ENCODE data around the gene C9orf153. TPM values are rescaled to one million over a fixed set of nuclear protein-coding genes. Genes with fewer than 3 reads are reported as not detected.

Gene C9orf153
- total RNA-seq, 1 experiment from 2014 or later = not detected

- H3K4me1 ChIP-seq (ENCODE audit: control insufficient read depth in 1 of 2, insufficient read depth in 2 of 2, low read length in 2 of 2) = peaks cover 3 to 8% of the 10 kb centered on the region in 2 experiments; a peak in 3 of 4 replicates
- RAD21 ChIA-PET (ENCODE audit: low non-redundant PET in 1 of 2, low total read pairs in 2 of 2, uncharacterized antibody in 2 of 2, unreplicated experiment in 2 of 2) = no interaction called here
- H3K9me2 ChIP-seq (ENCODE audit: insufficient read depth) = no peaks in the 10 kb centered on the region
- H4K20me1 ChIP-seq (ENCODE audit: insufficient read depth) = no peaks in the 10 kb centered on the region
- no peaks in the 10 kb centered on the region for H3K36me3 ChIP-seq (ENCODE audit: control insufficient read depth in 1 of 2, insufficient read depth in 2 of 2, low read length in 2 of 2)
- no peak overlapping the region for H3K4me3 ChIP-seq (replicated peaks in 1 of 2; ENCODE audit: low read depth in 1 of 2, low read length in 2 of 2)
- H3K27me3 ChIP-seq (ENCODE audit: insufficient read depth, low read length) = no peaks in the 10 kb centered on the region
- no peak for ATAC-seq
- POLR2A ChIA-PET = no interaction called here
- CTCF ChIA-PET = no interaction called here
- no peak overlapping the region for H3K27ac ChIP-seq (ENCODE audit: low read depth, low read length)
- H2AFZ ChIP-seq (ENCODE audit: low read depth, low read length, poor library complexity, severe bottlenecking) = no peak overlapping the region
- BruUV-seq (replicated peaks) = no TSS peak
- intact Hi-C loops (cut with micrococcal nuclease) = loop anchor here (5.0 kb wide), 1 partner anchor 1035 kb away; no protein-coding TSS in a partner anchor
- no peak overlapping the region for H3K9ac ChIP-seq (ENCODE audit: low read length)
- TF ChIP-seq EZH2 (IDR thresholded peaks at IDR 0.05) = no peak
- peak; percentile 78 for TF ChIP-seq CEBPB (IDR thresholded peaks at IDR 0.05; ENCODE audit: low read depth)
- TF ChIP-seq RAD21 (IDR thresholded peaks at IDR 0.05; ENCODE audit: low read depth) = peak; percentile 40
- no peak for TF ChIP-seq SP1 (IDR thresholded peaks at IDR 0.05; ENCODE audit: low read depth)
- TF ChIP-seq CTCF (IDR thresholded peaks at IDR 0.05 in 2 of 3, conservative IDR thresholded peaks at IDR 0.05 in 1 of 3; ENCODE audit: borderline replicate concordance in 1 of 3, insufficient read depth in 1 of 3, low read depth in 2 of 3, low read length in 2 of 3) = peak; percentile 11 to 43 (median 34); a peak in 4 of 6 replicates
- no peaks in the 10 kb centered on the region for H3K79me2 ChIP-seq (ENCODE audit: insufficient read depth, low read length)
- H3K4me2 ChIP-seq (ENCODE audit: low read length) = no peak overlapping the region
- no peak for DNase-seq (ENCODE audit: low read depth, low spot score)
- H3K9me3 ChIP-seq (ENCODE audit: control insufficient read depth in 1 of 2, insufficient read depth in 1 of 2, low read depth in 1 of 2, low read length in 2 of 2) = no peaks in the 10 kb centered on the region
Measured at GRCh38 chr9:86287013-86287412, 27.6 kb upstream of the C9orf153 start.

GRCh38 chr9:86286278-86286677 lies 26.8 kb upstream of the C9orf153 start:
- DNase-seq (ENCODE audit: low read depth, low spot score) (no peak), ATAC-seq (no peak)
- H3K9me3 ChIP-seq (ENCODE audit: control insufficient read depth in 1 of 2, insufficient read depth in 1 of 2, low read depth in 1 of 2, low read length in 2 of 2) = no peaks in the 10 kb centered on the region
- no peak for TF ChIP-seq SP1 (IDR thresholded peaks at IDR 0.05; ENCODE audit: low read depth)
- no peak for TF ChIP-seq EZH2phosphoT487 (IDR thresholded peaks at IDR 0.05; ENCODE audit: borderline replicate concordance)
- no peak for TF ChIP-seq FOSL1 (IDR thresholded peaks at IDR 0.05; ENCODE audit: low read depth)
- TF ChIP-seq ELF1 (IDR thresholded peaks at IDR 0.05; ENCODE audit: borderline replicate concordance, low read depth) = no peak
- BruUV-seq (replicated peaks) = no TSS peak
- no peaks in the 10 kb centered on the region for H3K27me3 ChIP-seq (ENCODE audit: insufficient read depth, low read length)
- POLR2A ChIA-PET = no interaction called here
- H3K4me1 ChIP-seq (ENCODE audit: control insufficient read depth in 1 of 2, insufficient read depth in 2 of 2, low read length in 2 of 2) = peaks cover 3 to 8% of the 10 kb centered on the region in 2 experiments; a peak in 3 of 4 replicates
- intact Hi-C loops (cut with micrococcal nuclease) = loop anchor here (5.0 kb wide), 1 partner anchor 1036 kb away; no protein-coding TSS in a partner anchor
- H3K27ac ChIP-seq (ENCODE audit: low read depth, low read length) = no peak overlapping the region
- no peaks in the 10 kb centered on the region for H3K36me3 ChIP-seq (ENCODE audit: control insufficient read depth in 1 of 2, insufficient read depth in 2 of 2, low read length in 2 of 2)
- H3K79me2 ChIP-seq (ENCODE audit: insufficient read depth, low read length) = peaks cover 6% of the 10 kb centered on the region
- no peak overlapping the region for H3K4me2 ChIP-seq (ENCODE audit: low read length)
- no peak overlapping the region for H2AFZ ChIP-seq (ENCODE audit: low read depth, low read length, poor library complexity, severe bottlenecking)
- H3K9me2 ChIP-seq (ENCODE audit: insufficient read depth) = no peaks in the 10 kb centered on the region
- RAD21 ChIA-PET (ENCODE audit: low non-redundant PET in 1 of 2, low total read pairs in 2 of 2, uncharacterized antibody in 2 of 2, unreplicated experiment in 2 of 2) = no interaction called here
- no peaks in the 10 kb centered on the region for H4K20me1 ChIP-seq (ENCODE audit: insufficient read depth)
- no peak overlapping the region for H3K9ac ChIP-seq (ENCODE audit: low read length)
- no peak overlapping the region for H3K4me3 ChIP-seq (replicated peaks in 1 of 2; ENCODE audit: low read depth in 1 of 2, low read length in 2 of 2)
- CTCF ChIA-PET = no interaction called here

Data from HCT116 (cell line).